Transverse colon (tissue), 4 donors: ENCODE results near the gene PRSS56.

Source experiments
- EP300 ChIP-seq: sonication (generic); formaldehyde crosslinking; IDR thresholded peaks from one replicate; pipeline ENCODE4 v1.6.1; 2017; ENCODE audit warnings: antibody characterized with exemption, low read depth
- POLR2A ChIP-seq: fragments of 450-650 bp; IDR thresholded peaks from one replicate; pipeline ENCODE4 v1.6.1; 2016; ENCODE audit warnings: antibody characterized with exemption, mild to moderate bottlenecking, moderate library complexity
- POLR2AphosphoS5 ChIP-seq, 3 donors: sonication (generic); formaldehyde crosslinking; IDR thresholded peaks; one replicate each; pipeline ENCODE4 v1.6.1; 2016; ENCODE audit warnings: antibody characterized with exemption in 3 of 3
- TF ChIP-seq, protein P1 (sequence below), 5 experiments: fragments of 200-600 bp in 3 of 5; fragments of 450-650 bp in 2 of 5; sonication (generic) in 3 of 5; IDR thresholded peaks; 1 replicate in 2 of 5; 2 replicates in 3 of 5; pipeline ENCODE4 v1.5.1; 2016 to 2017; ENCODE audit warnings: antibody characterized with exemption in 5 of 5, inconsistent platforms in 3 of 5, mild to moderate bottlenecking in 2 of 5, moderate library complexity in 1 of 5

DNA sequence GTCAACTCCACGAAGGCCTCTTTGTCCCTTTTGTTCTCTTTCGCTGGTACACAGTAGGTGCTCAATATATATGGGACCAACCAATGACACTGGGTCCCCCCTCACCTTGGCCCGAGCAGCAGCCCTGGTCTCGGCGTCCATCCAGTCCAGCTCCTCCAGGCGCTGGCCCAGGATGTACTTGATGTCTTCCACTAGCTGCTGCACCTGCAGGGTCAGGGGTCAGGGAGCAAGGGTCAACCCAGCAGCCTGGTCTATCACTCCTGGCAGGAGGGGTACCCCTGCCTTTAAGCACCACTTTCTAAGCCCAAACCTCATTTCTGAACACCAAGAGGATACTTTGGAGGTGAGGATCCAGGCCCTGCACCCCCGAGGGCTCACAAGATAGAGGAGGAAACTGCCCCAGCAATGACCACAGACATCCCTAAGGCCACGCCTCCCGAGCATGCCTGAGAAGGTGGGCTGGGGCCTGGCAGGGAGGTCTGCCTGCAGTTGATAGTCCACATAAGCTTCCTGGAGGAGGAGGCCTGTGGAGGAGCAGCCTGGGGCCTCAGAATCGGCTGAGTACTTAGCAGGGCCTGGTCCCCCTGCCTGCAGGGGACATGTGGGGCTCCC lies 36.8 kb upstream of the PRSS56 start:
- TF ChIP-seq POLR2A (no peak), EP300 (no peak), POLR2AphosphoS5 (IDR thresholded peaks at IDR 0.05) (no peak)
- TF ChIP-seq, protein P1, sequence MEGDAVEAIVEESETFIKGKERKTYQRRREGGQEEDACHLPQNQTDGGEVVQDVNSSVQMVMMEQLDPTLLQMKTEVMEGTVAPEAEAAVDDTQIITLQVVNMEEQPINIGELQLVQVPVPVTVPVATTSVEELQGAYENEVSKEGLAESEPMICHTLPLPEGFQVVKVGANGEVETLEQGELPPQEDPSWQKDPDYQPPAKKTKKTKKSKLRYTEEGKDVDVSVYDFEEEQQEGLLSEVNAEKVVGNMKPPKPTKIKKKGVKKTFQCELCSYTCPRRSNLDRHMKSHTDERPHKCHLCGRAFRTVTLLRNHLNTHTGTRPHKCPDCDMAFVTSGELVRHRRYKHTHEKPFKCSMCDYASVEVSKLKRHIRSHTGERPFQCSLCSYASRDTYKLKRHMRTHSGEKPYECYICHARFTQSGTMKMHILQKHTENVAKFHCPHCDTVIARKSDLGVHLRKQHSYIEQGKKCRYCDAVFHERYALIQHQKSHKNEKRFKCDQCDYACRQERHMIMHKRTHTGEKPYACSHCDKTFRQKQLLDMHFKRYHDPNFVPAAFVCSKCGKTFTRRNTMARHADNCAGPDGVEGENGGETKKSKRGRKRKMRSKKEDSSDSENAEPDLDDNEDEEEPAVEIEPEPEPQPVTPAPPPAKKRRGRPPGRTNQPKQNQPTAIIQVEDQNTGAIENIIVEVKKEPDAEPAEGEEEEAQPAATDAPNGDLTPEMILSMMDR (IDR thresholded peaks at IDR 0.05) = no peak
